ENCODE measurements around the gene MAST4.

DNA sequence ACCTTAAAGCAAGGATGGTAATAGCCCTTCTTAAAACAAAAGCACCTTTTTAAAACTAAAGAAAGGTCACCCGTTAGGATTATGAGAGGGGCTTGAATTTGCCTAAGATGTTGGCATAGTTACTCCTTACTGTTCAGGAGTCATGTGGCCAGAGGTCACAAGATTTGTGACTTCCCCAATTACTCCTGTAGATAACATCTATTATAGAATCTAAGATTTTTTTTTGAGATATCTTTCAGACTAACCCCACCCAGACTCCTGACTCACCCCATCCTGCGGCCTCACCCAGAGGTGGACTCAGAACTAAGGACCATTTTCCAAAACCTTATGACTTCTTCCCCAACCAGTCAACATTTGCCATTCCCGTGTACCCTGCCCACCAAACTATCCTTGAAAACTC, 598.0 kb downstream of the MAST4 start:
- no peak for TF ChIP-seq POLR2AphosphoS5 (IDR thresholded peaks at IDR 0.05; ENCODE audit: low read depth, low read length)
- no peak for TF ChIP-seq TAF1 (IDR thresholded peaks at IDR 0.05; ENCODE audit: low read depth, low read length)

Measured in GM12891 (cell line).